ENCODE results near the gene C10orf88.
A peak's percentile ranks its signal among the peaks of the same experiment; 100 is the strongest.

C10orf88 gene

GRCh38 chr10:122953902-122954730 is at the start of gene C10orf88:
Gene C10orf88, minus strand, starts transcription at chr10:122954227. Its CDS starts 49 bp downstream, at chr10:122954178.
- DNase-seq (ENCODE audit: low read depth), result peak; percentile 95

GRCh38 chr10:123001370-123001769 is 47.3 kb upstream of the C10orf88 start:
- no peak for DNase-seq (ENCODE audit: low read depth)

- DNase-seq (ENCODE audit: low read depth), result no peak
Measured at GRCh38 chr10:123000155-123000554, 46.1 kb upstream of the C10orf88 start.

GRCh38 chr10:122999347-122999746 is 45.3 kb upstream of the C10orf88 start:
- no peak for DNase-seq (ENCODE audit: low read depth)

- DNase-seq (ENCODE audit: low read depth), result no peak
Measured at GRCh38 chr10:122998934-122999333, 44.9 kb upstream of the C10orf88 start.

GRCh38 chr10:122998360-122998917 is 44.4 kb upstream of the C10orf88 start:
- no peak for DNase-seq (ENCODE audit: low read depth)

- DNase-seq (ENCODE audit: low read depth), result no peak
Measured at GRCh38 chr10:122997864-122998263, 43.8 kb upstream of the C10orf88 start.

GRCh38 chr10:122995936-122996335 is 41.9 kb upstream of the C10orf88 start:
- no peak for DNase-seq (ENCODE audit: low read depth)

GRCh38 chr10:122993797-122994336 is 39.8 kb upstream of the C10orf88 start:
- no peak for DNase-seq (ENCODE audit: low read depth)

- DNase-seq (ENCODE audit: low read depth), result no peak
Measured at GRCh38 chr10:122992031-122992585, 38.1 kb upstream of the C10orf88 start.

GRCh38 chr10:122990278-122990677 is 36.3 kb upstream of the C10orf88 start:
- DNase-seq (ENCODE audit: low read depth), result no peak

GRCh38 chr10:122988501-122988900 is 34.5 kb upstream of the C10orf88 start:
- DNase-seq (ENCODE audit: low read depth), result no peak

- no peak for DNase-seq (ENCODE audit: low read depth)
Measured at GRCh38 chr10:122986335-122986734, 32.3 kb upstream of the C10orf88 start.

- no peak for DNase-seq (ENCODE audit: low read depth)
Measured at GRCh38 chr10:122984708-122985107, 30.7 kb upstream of the C10orf88 start.

GRCh38 chr10:122983898-122984297 is 29.9 kb upstream of the C10orf88 start:
- no peak for DNase-seq (ENCODE audit: low read depth)

- no peak for DNase-seq (ENCODE audit: low read depth)
Measured at GRCh38 chr10:122981066-122981464, 27.0 kb upstream of the C10orf88 start.

GRCh38 chr10:122980209-122981065 is 26.4 kb upstream of the C10orf88 start, which contains the start of gene PSTK:
Gene PSTK, plus strand, starts transcription at chr10:122980401. Its CDS starts 79 bp downstream, at chr10:122980480.
- peak; percentile 63 for DNase-seq (ENCODE audit: low read depth)

- DNase-seq (ENCODE audit: low read depth), result no peak
Measured at GRCh38 chr10:122974543-122975064, 20.6 kb upstream of the C10orf88 start.

GRCh38 chr10:122974023-122974422 is 20.0 kb upstream of the C10orf88 start:
- no peak for DNase-seq (ENCODE audit: low read depth)

- no peak for DNase-seq (ENCODE audit: low read depth)
Measured at GRCh38 chr10:122968698-122969097, 14.7 kb upstream of the C10orf88 start.

- no peak for DNase-seq (ENCODE audit: low read depth)
Measured at GRCh38 chr10:122966879-122967278, 12.9 kb upstream of the C10orf88 start.

GRCh38 chr10:122962405-122962804 is 8.4 kb upstream of the C10orf88 start:
- DNase-seq (ENCODE audit: low read depth), result no peak

Data from CMK (cell line).